PFSK-1 (cell line): ENCODE data around the gene BABAM1.

Experiments used
- FOXP2 ChIP-seq: optimal IDR thresholded peaks from 2 replicates; pipeline ENCODE3; 2011; ENCODE audit warnings: borderline replicate concordance, control low read depth, inconsistent platforms; ENCODE audit not compliant: insufficient read depth; ENCODE audit errors: extremely low read length, extremely low read depth
- POLR2AphosphoS5 ChIP-seq: IDR thresholded peaks from 2 replicates; pipeline ENCODE4 v1.6.1; 2012; ENCODE audit warnings: low read depth, mild to moderate bottlenecking, control low read depth, low read length, moderate library complexity
- SIN3A ChIP-seq: IDR thresholded peaks from 2 replicates; pipeline ENCODE4 v1.6.1; 2012; ENCODE audit warnings: mild to moderate bottlenecking, low read length, moderate library complexity, borderline replicate concordance; ENCODE audit not compliant: insufficient read depth
- TAF1 ChIP-seq: IDR thresholded peaks from 2 replicates; pipeline ENCODE4 v1.6.1; 2012; ENCODE audit warnings: low read length, control low read depth, borderline replicate concordance; ENCODE audit not compliant: insufficient read depth
- TF ChIP-seq, protein P1 (sequence below), 2 experiments: IDR thresholded peaks; 2 replicates each; pipeline versions ENCODE4 v1.6.1 to v1.8.0; 2011 to 2012; ENCODE audit warnings: low read depth in 2 of 2, low read length in 2 of 2, control low read depth in 1 of 2, inconsistent platforms in 1 of 2, mild to moderate bottlenecking in 1 of 2, moderate library complexity in 1 of 2; ENCODE audit not compliant: insufficient read depth in 1 of 2

The BABAM1 gene

DNA sequence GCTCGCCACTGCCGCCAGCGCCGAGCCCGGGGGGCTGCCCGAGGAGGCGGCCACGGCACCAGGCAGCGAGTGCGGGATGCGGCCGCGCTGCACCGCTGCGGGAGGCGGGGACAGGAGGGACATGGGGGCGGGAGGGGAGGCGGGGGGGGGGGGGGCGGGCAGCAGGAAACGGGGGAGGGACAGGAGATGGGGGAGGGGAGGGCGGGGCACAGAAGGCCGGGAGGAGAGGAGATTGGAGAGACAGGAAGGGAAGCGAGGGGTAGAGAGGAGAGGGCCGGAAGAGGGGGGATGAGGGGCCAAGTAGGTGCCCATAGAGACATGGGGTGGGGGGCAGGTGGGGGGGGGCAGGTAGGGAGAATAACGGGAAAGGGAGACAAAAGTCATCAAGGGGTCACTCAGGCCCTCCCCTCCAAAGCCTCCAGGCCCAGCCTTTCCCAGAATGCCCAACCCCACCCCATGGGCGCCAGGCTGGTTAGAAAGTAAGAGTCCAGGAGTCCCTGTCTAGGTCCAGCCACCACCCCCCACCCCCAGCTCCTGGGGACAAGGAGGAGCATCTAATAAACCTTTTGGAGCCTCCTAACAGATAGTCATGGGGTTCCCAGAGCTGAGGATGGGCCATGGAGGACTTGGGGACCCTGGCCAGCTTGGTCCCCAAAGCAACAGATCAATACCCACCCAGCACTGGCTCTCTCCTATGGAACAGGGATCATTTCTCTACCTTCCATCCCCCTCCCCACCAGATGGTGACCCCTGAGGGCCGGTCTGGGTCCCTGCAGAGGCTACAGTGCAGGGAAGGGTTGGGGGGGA is 31.1 kb upstream of the BABAM1 start:
- TF ChIP-seq TAF1, result peak; percentile 50; the same call in 1 of the 2 replicates
- no peak for TF ChIP-seq SIN3A
- TF ChIP-seq, protein P1, sequence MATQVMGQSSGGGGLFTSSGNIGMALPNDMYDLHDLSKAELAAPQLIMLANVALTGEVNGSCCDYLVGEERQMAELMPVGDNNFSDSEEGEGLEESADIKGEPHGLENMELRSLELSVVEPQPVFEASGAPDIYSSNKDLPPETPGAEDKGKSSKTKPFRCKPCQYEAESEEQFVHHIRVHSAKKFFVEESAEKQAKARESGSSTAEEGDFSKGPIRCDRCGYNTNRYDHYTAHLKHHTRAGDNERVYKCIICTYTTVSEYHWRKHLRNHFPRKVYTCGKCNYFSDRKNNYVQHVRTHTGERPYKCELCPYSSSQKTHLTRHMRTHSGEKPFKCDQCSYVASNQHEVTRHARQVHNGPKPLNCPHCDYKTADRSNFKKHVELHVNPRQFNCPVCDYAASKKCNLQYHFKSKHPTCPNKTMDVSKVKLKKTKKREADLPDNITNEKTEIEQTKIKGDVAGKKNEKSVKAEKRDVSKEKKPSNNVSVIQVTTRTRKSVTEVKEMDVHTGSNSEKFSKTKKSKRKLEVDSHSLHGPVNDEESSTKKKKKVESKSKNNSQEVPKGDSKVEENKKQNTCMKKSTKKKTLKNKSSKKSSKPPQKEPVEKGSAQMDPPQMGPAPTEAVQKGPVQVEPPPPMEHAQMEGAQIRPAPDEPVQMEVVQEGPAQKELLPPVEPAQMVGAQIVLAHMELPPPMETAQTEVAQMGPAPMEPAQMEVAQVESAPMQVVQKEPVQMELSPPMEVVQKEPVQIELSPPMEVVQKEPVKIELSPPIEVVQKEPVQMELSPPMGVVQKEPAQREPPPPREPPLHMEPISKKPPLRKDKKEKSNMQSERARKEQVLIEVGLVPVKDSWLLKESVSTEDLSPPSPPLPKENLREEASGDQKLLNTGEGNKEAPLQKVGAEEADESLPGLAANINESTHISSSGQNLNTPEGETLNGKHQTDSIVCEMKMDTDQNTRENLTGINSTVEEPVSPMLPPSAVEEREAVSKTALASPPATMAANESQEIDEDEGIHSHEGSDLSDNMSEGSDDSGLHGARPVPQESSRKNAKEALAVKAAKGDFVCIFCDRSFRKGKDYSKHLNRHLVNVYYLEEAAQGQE (IDR thresholded peaks at IDR 0.05; ENCODE audit: insufficient read depth in 1 of 2, low read depth in 2 of 2, low read length in 2 of 2), result no peak
- TF ChIP-seq FOXP2, result peak; percentile 6
- peak; percentile 77; the same call in 1 of the 2 replicates for TF ChIP-seq POLR2AphosphoS5

DNA sequence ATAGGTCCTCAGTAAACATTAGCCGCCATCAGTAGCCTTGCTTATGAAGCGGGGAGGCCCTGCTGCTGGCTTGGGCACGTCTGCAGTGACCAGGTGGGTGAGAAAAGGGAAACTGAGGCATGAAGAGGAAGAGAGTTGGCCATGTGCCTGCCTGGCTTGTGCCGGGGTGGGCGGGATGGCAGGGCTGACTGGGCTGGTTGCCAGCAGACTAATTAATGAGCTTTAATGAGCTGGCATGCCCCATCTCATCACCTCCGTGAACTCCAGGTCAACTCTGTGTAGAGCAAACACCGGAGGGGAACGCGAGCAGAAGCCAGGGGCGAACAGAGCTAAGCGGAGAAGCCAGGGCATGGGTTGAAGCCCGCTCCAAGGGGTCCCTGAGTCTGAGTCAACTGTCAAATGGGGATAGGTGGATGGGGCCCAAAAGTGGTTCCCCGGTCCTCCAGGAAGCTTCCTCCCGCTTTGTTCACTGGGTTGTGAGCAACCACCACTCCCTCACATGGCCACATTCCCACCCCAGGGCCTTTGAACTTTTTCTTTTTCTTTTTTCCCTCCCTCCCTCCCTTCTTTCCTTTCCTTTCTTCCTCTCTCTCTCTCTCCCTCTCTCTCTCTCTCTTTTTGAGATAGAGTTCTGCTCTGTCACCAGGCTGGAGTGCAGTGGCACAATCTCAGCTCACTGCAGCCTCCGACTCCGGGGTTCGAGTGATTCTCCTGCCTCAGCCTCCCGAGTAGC is 30.3 kb upstream of the BABAM1 start:
- no peak for TF ChIP-seq FOXP2
- no peak for TF ChIP-seq SIN3A
- TF ChIP-seq POLR2AphosphoS5, result no peak
- TF ChIP-seq, protein P1 (IDR thresholded peaks at IDR 0.05; ENCODE audit: insufficient read depth in 1 of 2, low read depth in 2 of 2, low read length in 2 of 2), result no peak

DNA sequence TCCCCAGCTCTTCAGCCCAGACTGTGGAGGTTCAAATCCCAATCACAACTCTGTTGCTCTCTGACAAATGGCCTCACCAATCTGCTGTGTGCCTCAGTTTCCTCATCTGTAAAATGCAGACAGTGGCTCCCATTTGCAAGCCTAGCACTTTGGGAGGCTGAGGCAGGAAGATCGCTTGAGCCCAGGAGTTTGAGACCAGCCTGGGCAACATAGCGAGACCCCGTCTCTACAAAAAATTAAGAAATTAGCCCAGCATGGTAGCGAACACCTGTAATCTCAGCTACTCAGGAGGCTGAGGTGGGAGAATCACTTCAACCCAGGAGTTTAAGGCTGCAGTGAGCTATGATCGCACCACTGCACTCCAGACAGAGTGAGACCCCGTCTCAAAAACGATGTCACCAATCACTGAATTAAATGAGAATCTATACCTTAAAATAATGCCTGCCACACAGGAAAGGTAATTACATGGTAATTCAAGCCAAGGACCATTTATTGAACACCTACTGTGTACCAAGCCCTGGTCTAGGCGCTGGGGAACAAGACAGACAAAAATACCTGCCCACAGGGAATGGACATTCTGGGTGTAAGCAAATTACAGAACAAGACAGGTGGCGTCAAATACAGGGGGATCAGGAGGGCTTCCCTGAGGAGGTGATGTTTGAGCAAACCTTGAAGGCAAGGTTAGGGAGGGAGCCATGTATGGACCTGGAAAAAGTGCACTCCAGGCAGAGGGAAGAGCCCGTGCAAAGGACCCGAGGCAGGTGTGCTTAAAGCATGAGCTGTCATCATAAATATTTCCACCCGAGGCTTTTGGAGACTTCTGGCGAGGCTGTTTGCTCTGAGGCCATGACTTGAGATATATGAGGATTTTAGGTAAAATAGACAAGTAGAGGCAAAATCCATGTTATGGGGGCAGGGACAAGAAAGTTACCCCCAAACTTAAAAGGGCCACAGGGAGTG is 29.2 kb upstream of the BABAM1 start:
- no peak for TF ChIP-seq SIN3A
- TF ChIP-seq, protein P1 (IDR thresholded peaks at IDR 0.05; ENCODE audit: insufficient read depth in 1 of 2, low read depth in 2 of 2, low read length in 2 of 2), result no peak
- TF ChIP-seq TAF1, result no peak
- no peak for TF ChIP-seq POLR2AphosphoS5
- no peak for TF ChIP-seq FOXP2

DNA sequence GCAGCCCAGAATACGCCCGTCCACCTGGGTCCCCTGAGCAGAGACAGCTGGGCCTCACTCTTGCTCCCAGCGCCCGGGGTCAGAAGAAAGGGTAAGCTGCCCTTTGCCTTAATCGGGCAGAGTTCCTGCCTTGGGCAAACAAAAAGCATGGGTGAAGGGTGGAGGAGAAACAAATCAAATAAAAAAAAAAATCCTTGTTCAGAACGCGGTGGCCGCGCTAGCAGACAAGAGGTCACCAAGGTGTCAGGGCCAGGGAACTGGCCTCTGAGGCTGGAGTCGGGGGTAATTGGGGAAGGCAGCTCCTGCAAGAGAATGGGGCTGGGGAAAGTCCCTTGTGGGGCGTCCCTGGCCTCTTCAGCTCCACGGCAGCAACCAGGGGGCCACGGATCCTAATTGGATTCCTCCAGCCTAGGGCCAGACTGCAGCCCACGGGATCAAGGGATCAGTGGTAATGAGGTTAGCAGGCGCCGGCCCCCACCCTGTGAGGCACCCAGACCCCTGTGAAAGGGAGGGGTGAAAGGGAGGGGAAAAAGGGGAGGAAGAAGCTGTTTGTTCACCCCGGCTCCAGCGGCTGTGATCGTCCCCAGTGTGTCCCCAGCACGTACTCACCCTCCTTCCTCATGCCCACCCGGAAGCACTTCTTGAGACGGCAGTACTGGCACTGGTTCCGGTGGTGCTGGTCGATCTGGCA is 27.0 kb upstream of the BABAM1 start:
- TF ChIP-seq POLR2AphosphoS5, result no peak
- no peak for TF ChIP-seq TAF1
- no peak for TF ChIP-seq FOXP2
- TF ChIP-seq, protein P1 (IDR thresholded peaks at IDR 0.05; ENCODE audit: insufficient read depth in 1 of 2, low read depth in 2 of 2, low read length in 2 of 2), result no peak
- TF ChIP-seq SIN3A, result no peak
